NB4 (cell line): ENCODE measurements around the gene ASPRV1.

ENCODE experiments used
- DNase-seq: peaks from one replicate; pipeline ENCODE4 v3.0.0; 2010; ENCODE audit warnings: low read depth
- H3K4me3 ChIP-seq: one replicate; pipeline ENCODE4 v1.5.1; 2011; ENCODE audit warnings: mild to moderate bottlenecking, low read depth, low read length, moderate library complexity
- MAX ChIP-seq: IDR thresholded peaks from 2 replicates; pipeline ENCODE4 v1.6.1; 2011; ENCODE audit warnings: low read depth, low read length
- MYC ChIP-seq: IDR thresholded peaks from 2 replicates; pipeline ENCODE4 v1.6.1; 2011; ENCODE audit warnings: low read depth, low read length
- POLR2A ChIP-seq: IDR thresholded peaks from 2 replicates; pipeline ENCODE4 v1.6.1; 2011; ENCODE audit warnings: mild to moderate bottlenecking; ENCODE audit not compliant: insufficient read length; ENCODE audit errors: extremely low read depth
- TF ChIP-seq, protein P1 (sequence below): IDR thresholded peaks from one replicate; pipeline ENCODE4 v1.5.1; 2012; ENCODE audit warnings: low read depth, low read length

The ASPRV1 gene

DNA sequence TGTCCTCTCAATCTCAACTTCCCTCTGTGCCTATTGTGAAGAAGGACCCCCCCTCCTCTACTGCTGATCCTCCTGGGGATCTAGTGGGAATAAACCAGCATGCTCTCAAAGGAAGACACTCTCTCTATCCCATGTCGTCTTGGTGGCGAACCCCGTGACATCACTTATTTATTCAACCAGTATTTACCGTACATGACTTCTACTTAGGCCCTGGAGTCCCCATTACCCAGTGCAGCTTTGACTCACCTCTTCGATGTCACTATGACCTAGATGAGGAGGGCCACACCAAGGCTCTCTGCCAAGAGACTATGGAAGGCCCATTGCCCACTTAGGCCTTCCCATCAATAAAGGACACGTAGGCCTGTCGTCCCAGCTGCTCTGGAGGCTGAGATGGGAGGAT, 16.7 kb downstream of the ASPRV1 start:
- DNase-seq = no peak
- TF ChIP-seq POLR2A = no peak
- no peak for TF ChIP-seq MAX
- TF ChIP-seq, protein P1, sequence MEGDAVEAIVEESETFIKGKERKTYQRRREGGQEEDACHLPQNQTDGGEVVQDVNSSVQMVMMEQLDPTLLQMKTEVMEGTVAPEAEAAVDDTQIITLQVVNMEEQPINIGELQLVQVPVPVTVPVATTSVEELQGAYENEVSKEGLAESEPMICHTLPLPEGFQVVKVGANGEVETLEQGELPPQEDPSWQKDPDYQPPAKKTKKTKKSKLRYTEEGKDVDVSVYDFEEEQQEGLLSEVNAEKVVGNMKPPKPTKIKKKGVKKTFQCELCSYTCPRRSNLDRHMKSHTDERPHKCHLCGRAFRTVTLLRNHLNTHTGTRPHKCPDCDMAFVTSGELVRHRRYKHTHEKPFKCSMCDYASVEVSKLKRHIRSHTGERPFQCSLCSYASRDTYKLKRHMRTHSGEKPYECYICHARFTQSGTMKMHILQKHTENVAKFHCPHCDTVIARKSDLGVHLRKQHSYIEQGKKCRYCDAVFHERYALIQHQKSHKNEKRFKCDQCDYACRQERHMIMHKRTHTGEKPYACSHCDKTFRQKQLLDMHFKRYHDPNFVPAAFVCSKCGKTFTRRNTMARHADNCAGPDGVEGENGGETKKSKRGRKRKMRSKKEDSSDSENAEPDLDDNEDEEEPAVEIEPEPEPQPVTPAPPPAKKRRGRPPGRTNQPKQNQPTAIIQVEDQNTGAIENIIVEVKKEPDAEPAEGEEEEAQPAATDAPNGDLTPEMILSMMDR = no peak
- no peak for TF ChIP-seq MYC

DNA sequence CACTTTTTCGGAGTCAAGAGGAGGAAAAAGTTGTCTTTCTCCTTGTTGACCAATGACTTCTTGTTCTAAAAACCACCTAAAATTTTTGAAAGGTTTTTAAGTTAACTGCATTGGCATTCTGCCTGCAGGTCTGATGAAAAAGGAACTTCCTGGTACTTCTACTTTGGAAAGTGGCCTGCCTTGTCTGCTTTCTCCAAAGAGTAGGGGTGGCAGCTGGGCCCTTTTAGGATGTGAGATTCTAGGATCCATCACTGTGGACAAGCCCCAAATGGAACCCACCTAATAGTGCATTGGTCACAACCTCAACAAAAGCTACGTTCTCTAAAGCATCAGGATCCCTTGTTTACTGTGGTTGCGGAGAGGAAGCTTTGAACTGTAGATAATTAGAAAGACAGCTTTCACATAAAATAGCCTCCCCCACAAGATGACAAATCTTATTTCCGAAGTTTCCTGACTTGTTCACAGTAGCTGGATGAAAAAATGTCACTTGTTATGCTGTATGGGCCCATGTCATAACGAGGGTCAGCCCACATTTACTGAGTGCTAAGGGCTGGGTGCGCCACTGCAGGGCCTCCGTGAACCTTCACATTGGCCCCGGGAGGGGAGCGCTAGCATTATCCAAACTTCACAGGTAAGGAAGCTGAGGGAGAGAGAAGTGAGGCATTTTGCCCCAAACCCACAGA, 17.4 kb downstream of the ASPRV1 start:
- no peak overlapping the region for H3K4me3 ChIP-seq
- peak; percentile 53 for DNase-seq
- TF ChIP-seq MYC (no peak), MAX (no peak), POLR2A (no peak)
- TF ChIP-seq, protein P1 = no peak

More for the DNA sequence above, 16.7 kb downstream of the ASPRV1 start:
- H3K4me3 ChIP-seq = no peak overlapping the region

DNA sequence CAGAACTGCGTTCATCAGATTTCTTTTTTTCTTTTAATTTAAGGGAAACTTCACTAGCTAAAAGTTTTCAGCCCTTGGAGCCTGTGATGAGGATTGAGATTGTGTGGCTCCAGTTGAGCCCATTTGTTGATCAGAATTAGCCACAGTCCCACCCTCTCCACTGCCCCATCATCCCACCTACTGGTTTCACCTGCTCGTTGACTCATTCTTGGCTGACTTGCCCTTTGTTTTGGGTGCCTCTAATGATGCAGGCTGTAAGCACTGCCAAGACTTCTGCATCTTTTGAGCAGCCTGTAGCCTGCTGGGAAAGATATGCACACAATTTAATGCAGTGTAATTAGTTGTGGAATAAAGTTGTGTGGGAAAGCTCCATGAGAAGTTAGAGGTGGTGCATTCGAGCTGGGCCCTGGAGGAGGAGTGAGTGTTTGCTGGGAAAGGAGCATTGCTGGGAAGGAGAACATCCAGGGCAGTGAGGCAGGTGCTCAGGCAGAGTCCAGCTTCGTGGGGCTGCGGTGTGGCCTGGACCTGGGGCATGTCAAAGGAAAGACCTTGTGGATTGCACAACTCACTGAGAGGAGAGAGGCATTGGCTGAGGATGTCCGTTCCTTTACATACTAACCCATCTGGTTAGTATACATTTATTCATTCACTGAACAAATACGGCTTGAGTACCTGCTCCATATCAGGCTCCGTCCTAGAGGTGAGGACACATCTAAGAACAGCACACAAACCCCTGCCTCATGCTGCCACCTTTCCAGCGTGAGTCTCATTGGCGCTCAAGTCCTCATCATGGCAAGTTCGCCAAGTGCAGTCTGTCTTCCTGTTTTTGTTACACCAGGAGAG, 18.2 kb downstream of the ASPRV1 start:
- TF ChIP-seq POLR2A (no peak), MYC (no peak), MAX (no peak)
- TF ChIP-seq, protein P1 = no peak
- DNase-seq = no peak
- no peak overlapping the region for H3K4me3 ChIP-seq

- no peak overlapping the region for H3K4me3 ChIP-seq
- no peak for DNase-seq
- no peak for TF ChIP-seq MYC
These were observed 20.7 kb downstream of the ASPRV1 start for GRCh38 chr2:69940691-69941090.

DNA sequence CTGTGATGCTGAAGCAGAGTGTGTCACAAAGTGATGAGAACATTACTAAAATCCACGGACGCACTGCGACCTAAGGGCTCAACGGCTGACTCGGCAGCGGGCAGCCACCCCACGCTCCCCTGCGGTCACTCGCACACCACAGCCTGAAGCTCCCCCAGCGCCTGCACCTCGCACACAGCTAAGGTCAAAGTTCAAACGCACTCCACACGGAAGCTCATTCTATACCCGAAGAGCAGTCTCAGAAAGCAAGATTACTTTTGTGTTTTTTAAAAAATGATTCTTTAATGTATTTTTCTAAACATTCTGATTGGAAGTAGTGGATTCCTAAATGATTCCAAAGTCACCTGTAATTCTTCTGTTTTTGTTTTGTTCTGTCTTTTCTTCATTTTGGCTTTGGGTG, 21.7 kb downstream of the ASPRV1 start:
- H3K4me3 ChIP-seq = no peak overlapping the region
- DNase-seq = no peak
- TF ChIP-seq, protein P1 = no peak
- TF ChIP-seq POLR2A (no peak), MAX (no peak), MYC (no peak)

DNA sequence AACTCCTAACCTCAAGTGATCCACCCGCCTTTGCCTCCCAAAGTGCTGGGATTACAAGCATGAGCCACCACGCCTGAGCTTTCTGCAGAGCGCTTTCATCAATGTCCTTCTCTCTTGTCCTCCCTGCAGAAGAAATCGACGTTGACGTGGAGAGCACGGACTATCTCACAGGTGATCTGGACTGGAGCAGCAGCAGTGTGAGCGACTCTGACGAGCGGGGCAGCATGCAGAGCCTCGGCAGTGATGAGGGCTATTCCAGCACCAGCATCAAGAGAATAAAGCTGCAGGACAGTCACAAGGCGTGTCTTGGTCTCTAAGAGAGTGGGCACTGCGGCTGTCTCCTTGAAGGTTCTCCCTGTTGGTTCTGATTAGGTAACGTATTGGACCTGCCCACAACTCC, 23.5 kb downstream of the ASPRV1 start:
- H3K4me3 ChIP-seq = no peak overlapping the region
- TF ChIP-seq, protein P1 = no peak
- TF ChIP-seq MAX (no peak), POLR2A (no peak), MYC (no peak)
- no peak for DNase-seq
